ENCODE results near the gene STARD9. TPM values are rescaled to one million over a fixed set of nuclear protein-coding genes. Genes with fewer than 3 reads are reported as not detected.

STARD9 gene
- total and polyA plus RNA-seq, 2 experiments from 2014 or later, result 0.60 to 1.4 TPM

- no peak overlapping the region for H3K9ac ChIP-seq
- H3K4me2 ChIP-seq (ENCODE audit: unreplicated experiment), result no peak overlapping the region
- H3K79me2 ChIP-seq (ENCODE audit: insufficient read depth), result no peaks in the 10 kb centered on the region
- no peaks in the 10 kb centered on the region for H3K4me1 ChIP-seq (ENCODE audit: insufficient read depth)
- TF ChIP-seq EZH2phosphoT487 (IDR thresholded peaks at IDR 0.05; ENCODE audit: insufficient read depth, low read depth) (no peak), EZH2 (IDR thresholded peaks at IDR 0.05; ENCODE audit: insufficient read depth, poor library complexity, severe bottlenecking) (no peak)
- peak; percentile 52 for DNase-seq
- no peaks in the 10 kb centered on the region for H3F3A ChIP-seq (ENCODE audit: insufficient read depth)
- in situ Hi-C loops (cut with MboI), result no loop called here
- H3K4me3 ChIP-seq, result no peak overlapping the region
- H3K36me3 ChIP-seq (ENCODE audit: low read depth), result no peaks in the 10 kb centered on the region
- no peaks in the 10 kb centered on the region for H3K9me3 ChIP-seq (ENCODE audit: low read depth)
- H3K27me3 ChIP-seq (replicated peaks; ENCODE audit: insufficient read depth), result no peaks in the 10 kb centered on the region
- 47 to 51% methylated on average over 2 of the region's 2 CpGs for WGBS, 2 experiments (ENCODE audit: low coverage in 1 of 2, low lambda C conversion rate in 2 of 2, missing lambda C conversion rate in 2 of 2)
- H4K20me1 ChIP-seq (ENCODE audit: insufficient read depth), result no peaks in the 10 kb centered on the region
- no peak overlapping the region for H3K27ac ChIP-seq
- H2AFZ ChIP-seq, result no peak overlapping the region
- no peaks in the 10 kb centered on the region for H3K9me2 ChIP-seq (ENCODE audit: insufficient read depth)
These were observed 131.7 kb downstream of the STARD9 start for GRCh38 chr15:42707068-42707467.

DNA sequence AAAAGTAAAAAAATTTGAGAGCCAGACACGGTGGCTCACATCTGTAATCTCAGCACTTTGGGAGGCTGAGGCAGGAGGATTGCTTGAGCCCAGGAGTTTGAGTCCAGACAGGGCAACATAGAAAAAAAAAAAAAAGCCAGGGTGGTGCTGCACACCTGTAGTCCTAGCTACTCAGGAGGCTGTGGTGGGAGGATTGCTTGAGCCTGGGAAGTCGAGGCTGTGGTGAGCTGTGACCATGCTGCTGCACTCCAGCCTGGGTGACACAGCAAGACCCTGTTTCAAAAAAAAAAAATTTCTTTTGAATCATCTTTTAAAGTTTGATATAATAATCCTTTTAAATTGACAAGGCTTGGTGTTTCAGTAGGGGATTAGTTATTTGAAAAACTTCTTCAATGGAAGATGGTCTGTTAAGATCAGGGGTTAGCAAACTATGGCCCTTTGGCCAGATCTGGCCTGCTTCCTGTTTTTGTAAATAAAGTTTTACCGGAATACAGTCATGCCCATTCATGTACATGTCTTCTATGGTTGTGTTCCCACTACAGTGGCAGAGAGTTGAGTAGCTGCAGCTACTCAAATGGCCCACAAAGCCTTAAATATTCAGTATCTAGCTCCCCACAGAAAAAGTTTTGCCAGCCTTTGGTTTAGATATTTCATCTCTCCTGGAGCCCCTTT lies 132.6 kb downstream of the STARD9 start:
- H3K27me3 ChIP-seq (replicated peaks; ENCODE audit: insufficient read depth), result no peaks in the 10 kb centered on the region
- H4K20me1 ChIP-seq (ENCODE audit: insufficient read depth), result no peaks in the 10 kb centered on the region
- H3K4me3 ChIP-seq, result no peak overlapping the region
- no peaks in the 10 kb centered on the region for H3K79me2 ChIP-seq (ENCODE audit: insufficient read depth)
- no peak for DNase-seq
- H3K36me3 ChIP-seq (ENCODE audit: low read depth), result no peaks in the 10 kb centered on the region
- no peak overlapping the region; the same call in 1 of the 2 replicates for H2AFZ ChIP-seq
- H3K9me2 ChIP-seq (ENCODE audit: insufficient read depth), result no peaks in the 10 kb centered on the region
- WGBS, 2 experiments (ENCODE audit: low coverage in 1 of 2, low lambda C conversion rate in 2 of 2, missing lambda C conversion rate in 2 of 2), result 70 to 76% methylated on average over 3 of the region's 3 CpGs
- no peaks in the 10 kb centered on the region for H3F3A ChIP-seq (ENCODE audit: insufficient read depth)
- no peak overlapping the region for H3K9ac ChIP-seq
- no peaks in the 10 kb centered on the region for H3K4me1 ChIP-seq (ENCODE audit: insufficient read depth)
- TF ChIP-seq EZH2 (IDR thresholded peaks at IDR 0.05; ENCODE audit: insufficient read depth, poor library complexity, severe bottlenecking) (no peak), EZH2phosphoT487 (IDR thresholded peaks at IDR 0.05; ENCODE audit: insufficient read depth, low read depth) (no peak)
- no peaks in the 10 kb centered on the region for H3K9me3 ChIP-seq (ENCODE audit: low read depth)
- no peak overlapping the region for H3K4me2 ChIP-seq (ENCODE audit: unreplicated experiment)
- in situ Hi-C loops (cut with MboI), result no loop called here
- no peak overlapping the region for H3K27ac ChIP-seq

- Histone ChIP-seq H3K79me2 (ENCODE audit: insufficient read depth) (no peaks in the 10 kb centered on the region), H3F3A (ENCODE audit: insufficient read depth) (no peaks in the 10 kb centered on the region), H2AFZ (no peak overlapping the region), H3K4me3 (no peak overlapping the region), H3K27me3 (replicated peaks; ENCODE audit: insufficient read depth) (no peaks in the 10 kb centered on the region), H3K27ac (no peak overlapping the region), H3K9ac (no peak overlapping the region), H3K9me2 (ENCODE audit: insufficient read depth) (no peaks in the 10 kb centered on the region), H3K4me2 (ENCODE audit: unreplicated experiment) (no peak overlapping the region), H3K9me3 (ENCODE audit: low read depth) (no peaks in the 10 kb centered on the region), H3K36me3 (ENCODE audit: low read depth) (no peaks in the 10 kb centered on the region), H3K4me1 (ENCODE audit: insufficient read depth) (no peaks in the 10 kb centered on the region), H4K20me1 (ENCODE audit: insufficient read depth) (no peaks in the 10 kb centered on the region)
- 60% methylated on average over 2 of the region's 2 CpGs; no CpG with 5 or more reads in 1 of the 2 experiments for WGBS, 2 experiments (ENCODE audit: low coverage in 1 of 2, low lambda C conversion rate in 2 of 2, missing lambda C conversion rate in 2 of 2)
- no peak for DNase-seq
- TF ChIP-seq EZH2phosphoT487 (IDR thresholded peaks at IDR 0.05; ENCODE audit: insufficient read depth, low read depth), result no peak
- no peak for TF ChIP-seq EZH2 (IDR thresholded peaks at IDR 0.05; ENCODE audit: insufficient read depth, poor library complexity, severe bottlenecking)
- in situ Hi-C loops (cut with MboI), result loop anchor here (10.0 kb wide), 1 partner anchor 214 kb away; the partner anchor contains the start of gene TTBK2
These were observed 135.3 kb downstream of the STARD9 start for GRCh38 chr15:42710662-42711061.

GRCh38 chr15:42711746-42712145 lies 136.3 kb downstream of the STARD9 start:
- Histone ChIP-seq H3K27me3 (replicated peaks; ENCODE audit: insufficient read depth) (no peaks in the 10 kb centered on the region), H2AFZ (no peak overlapping the region), H3K4me3 (no peak overlapping the region), H3F3A (ENCODE audit: insufficient read depth) (no peaks in the 10 kb centered on the region), H3K4me2 (ENCODE audit: unreplicated experiment) (no peak overlapping the region), H3K79me2 (ENCODE audit: insufficient read depth) (no peaks in the 10 kb centered on the region), H4K20me1 (ENCODE audit: insufficient read depth) (no peaks in the 10 kb centered on the region), H3K27ac (no peak overlapping the region), H3K9ac (no peak overlapping the region), H3K9me3 (ENCODE audit: low read depth) (no peaks in the 10 kb centered on the region), H3K36me3 (ENCODE audit: low read depth) (no peaks in the 10 kb centered on the region), H3K9me2 (ENCODE audit: insufficient read depth) (no peaks in the 10 kb centered on the region), H3K4me1 (ENCODE audit: insufficient read depth) (0 out of 2 replicates have a peak, but pooled peaks cover under 1% of the 10 kb centered on the region)
- TF ChIP-seq EZH2 (IDR thresholded peaks at IDR 0.05; ENCODE audit: insufficient read depth, poor library complexity, severe bottlenecking) (no peak), EZH2phosphoT487 (IDR thresholded peaks at IDR 0.05; ENCODE audit: insufficient read depth, low read depth) (no peak)
- WGBS, 2 experiments (ENCODE audit: low coverage in 1 of 2, low lambda C conversion rate in 2 of 2, missing lambda C conversion rate in 2 of 2), result 95 to 96% methylated on average over 3 of the region's 3 CpGs
- no peak for DNase-seq
- in situ Hi-C loops (cut with MboI), result loop anchor here (10.0 kb wide), 1 partner anchor 213 kb away; the partner anchor contains the start of gene TTBK2

Measured in GM23248 (cell line).